HCT116 (cell line): ENCODE results near the gene SKI.

Experiments used
- ATF3 ChIP-seq: IDR thresholded peaks from 2 replicates; pipeline ENCODE4 v1.6.1; 2012
- CTCF ChIP-seq, 3 experiments: fragments of 200-600 bp in 1 of 3; sonication (generic) in 1 of 3; IDR thresholded peaks in 2 of 3; conservative IDR thresholded peaks in 1 of 3; 2 replicates each; pipeline ENCODE4 v1.5.1; 2012 to 2017; ENCODE audit warnings: low read depth in 2 of 3, low read length in 2 of 3, antibody characterized with exemption in 1 of 3, borderline replicate concordance in 1 of 3, control low read depth in 1 of 3, mild to moderate bottlenecking in 1 of 3, mixed read lengths in 1 of 3, mixed run types in 1 of 3, moderate library complexity in 1 of 3; ENCODE audit not compliant: insufficient read depth in 1 of 3
- EZH2 ChIP-seq: fragments of 200-600 bp; sonication (generic); IDR thresholded peaks from 2 replicates; pipeline ENCODE4 v1.6.1; 2017; ENCODE audit warnings: antibody characterized with exemption, mixed run types
- MAX ChIP-seq: IDR thresholded peaks from 2 replicates; pipeline ENCODE4 v1.6.1; 2012
- POLR2A ChIP-seq: IDR thresholded peaks from 2 replicates; pipeline ENCODE4 v1.7.0; 2011; ENCODE audit warnings: borderline replicate concordance; ENCODE audit not compliant: insufficient read depth, insufficient read length; ENCODE audit errors: extremely low read depth
- POLR2AphosphoS5 ChIP-seq: IDR thresholded peaks from 2 replicates; pipeline ENCODE4 v1.6.1; 2011; ENCODE audit warnings: mild to moderate bottlenecking, low read depth, low read length, moderate library complexity
- REST ChIP-seq: IDR thresholded peaks from 2 replicates; pipeline ENCODE4 v1.6.1; 2012; ENCODE audit warnings: low read depth
- SIN3A ChIP-seq: IDR thresholded peaks from 2 replicates; pipeline ENCODE4 v1.6.1; 2012; ENCODE audit warnings: low read depth
- YY1 ChIP-seq: IDR thresholded peaks from 2 replicates; pipeline ENCODE4 v1.6.1; 2011; ENCODE audit warnings: low read length, low read depth, moderate library complexity, mild to moderate bottlenecking; ENCODE audit not compliant: insufficient replicate concordance; ENCODE audit errors: extremely low read depth
- ZNF274 ChIP-seq: fragments of 200-500 bp; sonication (Bioruptor generic); IDR thresholded peaks from 2 replicates; pipeline ENCODE4 v1.6.1; 2014; ENCODE audit warnings: mild to moderate bottlenecking, low read depth, low read length, inconsistent platforms

- TF ChIP-seq YY1, result no peak
- no peak for TF ChIP-seq ZNF274
- no peak for TF ChIP-seq CTCF (IDR thresholded peaks at IDR 0.05 in 2 of 3, conservative IDR thresholded peaks at IDR 0.05 in 1 of 3; ENCODE audit: borderline replicate concordance in 1 of 3, insufficient read depth in 1 of 3, low read depth in 2 of 3, low read length in 2 of 3)
- no peak for TF ChIP-seq EZH2
- no peak for TF ChIP-seq POLR2AphosphoS5
- TF ChIP-seq MAX, result no peak
- no peak for TF ChIP-seq REST
- TF ChIP-seq POLR2A, result no peak
- TF ChIP-seq SIN3A, result no peak
- TF ChIP-seq ATF3, result no peak
These were observed 98.4 kb downstream of the SKI start for GRCh38 chr1:2326524-2326923.
